ENCODE data around the gene RCVRN. TPM values are rescaled to one million over a fixed set of nuclear protein-coding genes. Genes with fewer than 3 reads are reported as not detected.
"Not testable (repeated sequence)": the region's sequence is repeated elsewhere in the genome, so short reads cannot be mapped to it uniquely, and the experiment has no call there.

The RCVRN gene
- total and polyA plus RNA-seq, 3 experiments from 2014 or later = not detected

- CTCF ChIA-PET = interaction anchor here (0.8 kb wide), 1 partner anchor 11 kb away, joined by 3 read pairs; no protein-coding TSS in a partner anchor
- no peaks in the 10 kb centered on the region for H3K27me3 Mint-ChIP-seq
- no peak overlapping the region for H3K27ac ChIP-seq (ENCODE audit: low read depth, low read length)
Observed at GRCh38 chr17:9929871-9930270, 24.8 kb upstream of the RCVRN start.

DNA sequence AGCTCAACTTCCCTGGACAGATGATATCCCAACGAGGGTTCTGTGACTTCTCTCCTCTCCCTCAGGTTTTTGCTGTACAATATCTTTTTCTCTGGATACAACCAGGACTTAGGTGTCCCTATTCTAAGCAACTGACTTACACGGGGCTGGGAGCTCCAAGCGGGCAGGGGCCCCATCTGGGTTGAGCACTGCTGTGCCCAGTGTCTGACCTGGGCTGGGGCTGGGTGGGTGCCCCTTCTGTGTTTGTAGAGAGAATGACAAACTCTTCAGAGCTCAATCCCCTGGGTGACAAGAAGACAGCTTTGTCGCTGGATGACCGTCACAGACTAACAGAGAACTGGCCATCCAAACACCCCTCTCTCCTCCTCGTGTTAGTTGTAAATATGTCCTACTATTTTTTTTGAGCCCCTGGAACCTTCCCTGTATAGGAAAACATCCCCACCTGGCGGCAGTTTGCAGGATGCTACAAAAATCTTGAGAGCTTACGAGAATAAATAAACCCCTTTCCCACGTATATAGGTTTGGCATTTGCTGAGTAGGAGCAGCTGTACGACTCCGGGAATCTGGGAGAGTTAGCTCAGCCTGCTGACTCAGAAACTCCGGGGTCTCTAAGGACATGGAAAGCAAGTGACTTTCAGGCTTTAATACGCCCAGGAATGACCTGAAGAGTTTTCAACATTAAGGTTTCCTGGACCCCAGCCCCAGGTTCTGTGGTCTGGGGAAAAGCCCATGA lies 23.7 kb upstream of the RCVRN start:
- Mint-ChIP-seq H3K4me3 (no peak overlapping the region), H3K36me3 (no peaks in the 10 kb centered on the region), H3K4me1 (peaks cover 2 to 6% (median 4%) of the 10 kb centered on the region in 3 donors), H3K27me3 (no peaks in the 10 kb centered on the region), H3K27ac (peak overlapping the region in 1 of 8 donors; percentile 93), H3K9me3 (no peaks in the 10 kb centered on the region)
- H3K4me1 ChIP-seq (ENCODE audit: insufficient read depth, low read length) = no peaks in the 10 kb centered on the region
- no peak overlapping the region for H3K27ac ChIP-seq (ENCODE audit: low read depth, low read length)
- POLR2A ChIA-PET = no interaction called here
- no peaks in the 10 kb centered on the region for H3K27me3 ChIP-seq (ENCODE audit: insufficient read depth, low read length, poor library complexity, severe bottlenecking)
- H3K36me3 ChIP-seq (ENCODE audit: insufficient read depth, low read length) = no peaks in the 10 kb centered on the region
- no peak overlapping the region for H3K4me3 ChIP-seq (ENCODE audit: low read length)
- no peak for DNase-seq
- CTCF ChIA-PET = no interaction called here
- no peaks in the 10 kb centered on the region for H3K9me3 ChIP-seq (ENCODE audit: low read length)

More at GRCh38 chr17:9929871-9930270, 24.8 kb upstream of the RCVRN start:
- Histone ChIP-seq H3K36me3 (ENCODE audit: insufficient read depth, low read length) (no peaks in the 10 kb centered on the region), H3K4me3 (ENCODE audit: low read length) (no peak overlapping the region), H3K27me3 (ENCODE audit: insufficient read depth, low read length, poor library complexity, severe bottlenecking) (no peaks in the 10 kb centered on the region), H3K4me1 (ENCODE audit: insufficient read depth, low read length) (no peaks in the 10 kb centered on the region), H3K9me3 (ENCODE audit: low read length) (no peaks in the 10 kb centered on the region)
- no peaks in the 10 kb centered on the region for H3K9me3 Mint-ChIP-seq
- H3K36me3 Mint-ChIP-seq = no peaks in the 10 kb centered on the region
- no peak overlapping the region for H3K4me3 Mint-ChIP-seq
- POLR2A ChIA-PET = no interaction called here
- H3K27ac Mint-ChIP-seq = no peak overlapping the region
- DNase-seq = no peak
- H3K4me1 Mint-ChIP-seq = peaks cover 0 to 1% (median 1%) of the 10 kb centered on the region in 3 donors

- no peaks in the 10 kb centered on the region for H3K36me3 ChIP-seq (ENCODE audit: insufficient read depth, low read length)
- H3K27me3 ChIP-seq (ENCODE audit: insufficient read depth, low read length, poor library complexity, severe bottlenecking) = no peaks in the 10 kb centered on the region
- no peaks in the 10 kb centered on the region for H3K4me1 ChIP-seq (ENCODE audit: insufficient read depth, low read length)
- H3K27ac Mint-ChIP-seq = no peak overlapping the region
- H3K27me3 Mint-ChIP-seq = no peaks in the 10 kb centered on the region
- no peak overlapping the region for H3K27ac ChIP-seq (ENCODE audit: low read depth, low read length)
- no peak overlapping the region for H3K4me3 Mint-ChIP-seq
- POLR2A ChIA-PET = no interaction called here
- no peak overlapping the region for H3K4me3 ChIP-seq (ENCODE audit: low read length)
- CTCF ChIA-PET = interaction anchor here (1.0 to 2.5 kb wide), 3 partner anchors 13 to 691 kb away, joined by 3 to 14 read pairs (median 9); no protein-coding TSS in a partner anchor
- H3K9me3 ChIP-seq (ENCODE audit: low read length) = no peaks in the 10 kb centered on the region
- H3K36me3 Mint-ChIP-seq = no peaks in the 10 kb centered on the region
- no peaks in the 10 kb centered on the region for H3K9me3 Mint-ChIP-seq
- H3K4me1 Mint-ChIP-seq = peaks cover 2 to 6% (median 4%) of the 10 kb centered on the region in 3 donors
- no peak for DNase-seq
Observed at GRCh38 chr17:9926150-9926804, 21.2 kb upstream of the RCVRN start.

DNA sequence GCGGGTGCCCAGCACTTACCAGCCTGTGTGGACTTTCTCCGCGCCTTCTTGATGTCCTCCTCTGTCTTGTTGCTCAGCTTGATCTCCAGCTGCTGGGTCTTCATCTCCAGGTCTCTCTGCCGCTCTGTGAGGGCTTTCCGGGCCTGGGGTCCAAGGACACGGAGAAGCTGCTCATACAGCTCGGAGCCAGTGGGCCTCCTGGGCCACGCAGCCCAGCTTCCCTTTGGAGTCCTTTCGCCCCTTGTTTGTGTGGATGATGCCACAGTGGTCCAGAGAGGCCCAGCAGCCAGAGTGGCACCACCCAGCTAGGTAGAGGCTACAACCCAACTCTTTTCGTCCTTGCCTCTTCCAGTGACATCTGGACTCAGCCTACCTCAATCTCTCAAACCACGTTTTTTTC lies 20.4 kb upstream of the RCVRN start:
- no peak overlapping the region for H3K4me3 Mint-ChIP-seq
- ChIA-PET POLR2A (no interaction called here), CTCF (interaction anchor here (1.3 to 2.5 kb wide), 6 partner anchors 9 to 692 kb away, joined by 4 to 14 read pairs (median 6); no protein-coding TSS in a partner anchor)
- Histone ChIP-seq H3K4me3 (ENCODE audit: low read length) (no peak overlapping the region), H3K36me3 (ENCODE audit: insufficient read depth, low read length) (no peaks in the 10 kb centered on the region), H3K27ac (ENCODE audit: low read depth, low read length) (no peak overlapping the region), H3K27me3 (ENCODE audit: insufficient read depth, low read length, poor library complexity, severe bottlenecking) (no peaks in the 10 kb centered on the region), H3K9me3 (ENCODE audit: low read length) (no peaks in the 10 kb centered on the region), H3K4me1 (ENCODE audit: insufficient read depth, low read length) (no peaks in the 10 kb centered on the region)
- H3K36me3 Mint-ChIP-seq = peaks cover 0 to 4% (median 2%) of the 10 kb centered on the region in 3 donors
- no peaks in the 10 kb centered on the region for H3K27me3 Mint-ChIP-seq
- H3K27ac Mint-ChIP-seq = no peak overlapping the region
- no peak for DNase-seq
- no peaks in the 10 kb centered on the region for H3K9me3 Mint-ChIP-seq
- H3K4me1 Mint-ChIP-seq = peaks cover 2 to 6% (median 4%) of the 10 kb centered on the region in 3 donors

- Histone ChIP-seq H3K4me1 (ENCODE audit: insufficient read depth, low read length) (no peaks in the 10 kb centered on the region), H3K9me3 (ENCODE audit: low read length) (no peaks in the 10 kb centered on the region), H3K27ac (ENCODE audit: low read depth, low read length) (no peak overlapping the region), H3K4me3 (ENCODE audit: low read length) (no peak overlapping the region), H3K36me3 (ENCODE audit: insufficient read depth, low read length) (no peaks in the 10 kb centered on the region), H3K27me3 (ENCODE audit: insufficient read depth, low read length, poor library complexity, severe bottlenecking) (no peaks in the 10 kb centered on the region)
- Mint-ChIP-seq H3K4me1 (peaks cover 2 to 6% (median 4%) of the 10 kb centered on the region in 3 donors), H3K4me3 (no peak overlapping the region), H3K27me3 (no peaks in the 10 kb centered on the region), H3K9me3 (no peaks in the 10 kb centered on the region), H3K36me3 (peaks cover 0 to 4% (median 4%) of the 10 kb centered on the region in 3 donors), H3K27ac (peak overlapping the region in 1 of 8 donors; percentile 27)
- DNase-seq = peak in 2 of 5 donors; percentile 36 to 39
- ChIA-PET CTCF (interaction anchor here (0.6 to 2.5 kb wide), 7 partner anchors 10 to 692 kb away, joined by 3 to 14 read pairs (median 4); no protein-coding TSS in a partner anchor), POLR2A (no interaction called here)
Observed at GRCh38 chr17:9924735-9925191, 19.7 kb upstream of the RCVRN start.

DNA sequence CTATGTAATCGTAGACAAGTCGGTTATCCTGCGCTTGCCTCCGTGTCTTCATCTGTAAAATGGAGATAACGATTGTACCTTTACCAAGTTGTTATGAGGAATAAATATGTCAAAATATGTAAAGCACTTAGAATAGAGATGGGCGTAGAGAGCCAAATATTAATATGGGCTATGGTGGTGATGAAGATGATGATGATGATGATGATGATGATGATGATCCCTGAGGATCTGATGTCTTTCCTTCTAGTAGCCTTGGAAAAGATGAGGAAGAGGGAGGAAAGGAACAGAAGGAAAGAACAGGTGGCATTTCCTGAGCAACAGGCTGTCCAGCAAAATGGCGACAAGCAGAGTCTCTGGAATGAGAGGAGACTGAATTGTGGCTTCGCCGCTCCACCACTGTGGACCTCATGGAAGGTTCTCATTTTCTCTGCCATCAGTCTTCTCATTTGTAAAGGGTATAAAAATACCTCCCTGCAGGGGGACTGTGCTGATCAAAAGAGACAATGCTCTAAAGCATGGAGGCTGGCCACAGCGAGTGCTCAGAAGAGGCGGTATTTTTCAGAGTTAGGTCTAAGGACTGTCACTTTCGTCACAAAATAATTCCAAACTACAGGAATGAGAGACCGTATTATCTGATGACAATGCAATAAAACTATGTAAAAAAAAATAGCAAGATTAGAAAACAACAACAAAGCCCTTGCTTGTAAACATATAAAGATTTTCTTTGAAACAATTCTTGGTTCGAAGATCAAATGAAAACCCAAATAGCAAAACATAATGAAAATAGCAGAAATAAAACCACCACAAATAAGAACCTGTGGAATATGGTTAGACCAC lies 17.2 kb upstream of the RCVRN start:
- DNase-seq = no peak
- H3K27ac Mint-ChIP-seq = peak overlapping the region in 1 of 8 donors; percentile 66
- peaks cover 2 to 6% (median 4%) of the 10 kb centered on the region in 3 donors for H3K4me1 Mint-ChIP-seq
- CTCF ChIA-PET = no interaction called here
- no peak overlapping the region for H3K27ac ChIP-seq (ENCODE audit: low read depth, low read length)
- POLR2A ChIA-PET = no interaction called here
- no peaks in the 10 kb centered on the region for H3K27me3 ChIP-seq (ENCODE audit: insufficient read depth, low read length, poor library complexity, severe bottlenecking)
- no peaks in the 10 kb centered on the region for H3K9me3 ChIP-seq (ENCODE audit: low read length)
- H3K4me3 Mint-ChIP-seq = no peak overlapping the region
- H3K27me3 Mint-ChIP-seq = no peaks in the 10 kb centered on the region
- H3K36me3 Mint-ChIP-seq = peaks cover under 1 to 4% (median 4%) of the 10 kb centered on the region in 3 donors
- H3K9me3 Mint-ChIP-seq = no peaks in the 10 kb centered on the region
- no peak overlapping the region for H3K4me3 ChIP-seq (ENCODE audit: low read length)
- H3K4me1 ChIP-seq (ENCODE audit: insufficient read depth, low read length) = no peaks in the 10 kb centered on the region
- H3K36me3 ChIP-seq (ENCODE audit: insufficient read depth, low read length) = no peaks in the 10 kb centered on the region

- POLR2A ChIA-PET; H3K27ac ChIP-seq (ENCODE audit: low read depth, low read length); H3K4me3 Mint-ChIP-seq; H3K4me1 Mint-ChIP-seq; H3K36me3 ChIP-seq (ENCODE audit: insufficient read depth, low read length); H3K36me3 Mint-ChIP-seq; H3K27me3 Mint-ChIP-seq; H3K4me1 ChIP-seq (ENCODE audit: insufficient read depth, low read length); H3K27ac Mint-ChIP-seq; H3K9me3 ChIP-seq (ENCODE audit: low read length); H3K27me3 ChIP-seq (ENCODE audit: insufficient read depth, low read length, poor library complexity, severe bottlenecking); H3K9me3 Mint-ChIP-seq; DNase-seq; H3K4me3 ChIP-seq (ENCODE audit: low read length): not testable (repeated sequence)
- CTCF ChIA-PET = interaction anchor here (1.5 kb wide), 1 partner anchor 14 kb away, joined by 4 read pairs; no protein-coding TSS in a partner anchor
Observed at GRCh38 chr17:9921216-9921615, 16.1 kb upstream of the RCVRN start.
